HepG2 (cell line): ENCODE results near the gene CLEC16A. TPM values are rescaled to one million over a fixed set of nuclear protein-coding genes. Genes with fewer than 3 reads are reported as not detected.

Experiments used
- GTF2F1 ChIP-seq: fragments of 150-350 bp; IDR thresholded peaks from 2 replicates; pipeline ENCODE4 v1.6.1; 2014; ENCODE audit warnings: low read length
- HOXA5 ChIP-seq: sonication (generic); formaldehyde crosslinking; IDR thresholded peaks from 2 replicates; pipeline ENCODE4 v1.4.0; 2020; ENCODE audit warnings: missing genetic modification reagents
- NFRKB ChIP-seq: fragments of 450-650 bp; IDR thresholded peaks from 2 replicates; pipeline ENCODE4 v1.6.1; 2017
- PAXIP1 ChIP-seq: sonication (generic); formaldehyde crosslinking; conservative IDR thresholded peaks from 2 replicates; pipeline ENCODE4 v1.4.0; 2020; ENCODE audit warnings: mild to moderate bottlenecking, missing genetic modification reagents, moderate library complexity
- POGZ ChIP-seq: sonication (generic); formaldehyde crosslinking; IDR thresholded peaks from 2 replicates; pipeline ENCODE4 v1.4.0; 2020; ENCODE audit warnings: mild to moderate bottlenecking, missing genetic modification reagents
- SP2 ChIP-seq: sonication (generic); formaldehyde crosslinking; IDR thresholded peaks from 2 replicates; pipeline ENCODE4 v1.5.1; 2020; ENCODE audit warnings: mild to moderate bottlenecking, missing genetic modification reagents
- SYNCRIP ChIP-seq: fragments of 200-400 bp; formaldehyde crosslinking; IDR thresholded peaks from 2 replicates; pipeline ENCODE4 v1.6.1; 2018; ENCODE audit warnings: mild to moderate bottlenecking, low read depth, low read length; ENCODE audit not compliant: insufficient read depth
- ZBTB40 ChIP-seq, 2 experiments: fragments of 450-650 bp in 1 of 2; sonication (generic) in 1 of 2; formaldehyde crosslinking in 1 of 2; IDR thresholded peaks; 2 replicates each; pipeline versions ENCODE4 v1.6.1 to v1.8.0; 2016 to 2022; ENCODE audit warnings: antibody characterized with exemption in 1 of 2, mild to moderate bottlenecking in 1 of 2, missing genetic modification reagents in 1 of 2
- ZKSCAN8 ChIP-seq: IDR thresholded peaks from 2 replicates; pipeline ENCODE4 v1.6.1; 2016; ENCODE audit warnings: borderline replicate concordance, missing genetic modification reagents, missing compliant biosample characterization
- ZNF333 ChIP-seq: sonication (generic); formaldehyde crosslinking; IDR thresholded peaks from 2 replicates; pipeline ENCODE4 v1.4.0; 2020; ENCODE audit warnings: mild to moderate bottlenecking, missing genetic modification reagents, borderline replicate concordance
- ZNF33B ChIP-seq: sonication (generic); formaldehyde crosslinking; IDR thresholded peaks from 2 replicates; pipeline ENCODE4 v1.5.1; 2020; ENCODE audit warnings: mild to moderate bottlenecking, missing genetic modification reagents
- ZNF496 ChIP-seq: sonication (generic); formaldehyde crosslinking; IDR thresholded peaks from 2 replicates; pipeline ENCODE4 v1.8.1; 2023; ENCODE audit warnings: mild to moderate bottlenecking, moderate library complexity, missing genetic modification reagents; ENCODE audit not compliant: insufficient replicate concordance
- ZNF503 ChIP-seq: sonication (generic); formaldehyde crosslinking; IDR thresholded peaks from 2 replicates; pipeline ENCODE4 v1.4.0; 2020; ENCODE audit warnings: missing genetic modification reagents
- ZNF674 ChIP-seq: sonication (generic); formaldehyde crosslinking; IDR thresholded peaks from 2 replicates; pipeline ENCODE4 v1.5.0; 2020; ENCODE audit warnings: low read depth, mild to moderate bottlenecking, missing genetic modification reagents
- polyA plus RNA-seq, 8 experiments: library from polyadenylated mRNA; depleted of rRNA in 3 of 8; stranded (reverse) in 7 of 8; unstranded in 1 of 8; fragments of >200 nt; fragmentation: Illumina TruSeq in 4 of 8; extraction: Trizol in 4 of 8; gene quantifications; 2 replicates each; pipeline versions ENCODE4 v1.2.1 to v1.2.3, GENCODE V29; 2011 to 2016; ENCODE audit warnings: low read depth in 4 of 8, missing spikeins in 1 of 8, mixed read lengths in 1 of 8; ENCODE audit not compliant: insufficient read depth in 1 of 8
- total RNA-seq, 5 experiments: library from RNA; depleted of rRNA; stranded (reverse); fragments of >200 nt; fragmentation: Illumina TruSeq; extraction: Trizol; gene quantifications; 2 replicates each; pipeline ENCODE4 v1.2.3, GENCODE V29; 2016; ENCODE audit warnings: low read depth in 1 of 5

CLEC16A gene
- total and polyA plus RNA-seq, 2 of the 13 experiments (the other 11 are each of a cell fraction or from before 2014, with no cell fraction given) = 8.5 to 10.3 TPM

GRCh38 chr16:10944249-10945064 lies at the start of gene CLEC16A (continued):
- TF ChIP-seq PAXIP1 (peak; percentile 72), ZNF674 (CRISPR knock-in tag) (no peak), HOXA5 (peak; percentile 94), POGZ (CRISPR knock-in tag) (peak; percentile 91), ZNF333 (CRISPR knock-in tag) (peak; percentile 83; the same call in 1 of the 2 replicates), ZNF496 (CRISPR knock-in tag) (no peak), NFRKB (no peak), GTF2F1 (no peak), ZNF33B (CRISPR knock-in tag) (peak; percentile 80; the same call in 1 of the 2 replicates), ZKSCAN8 (CRISPR knock-in tag) (peak; percentile 75; the same call in 1 of the 2 replicates), SP2 (peak; percentile 78), ZNF503 (CRISPR knock-in tag) (peak; percentile 83; the same call in 1 of the 2 replicates), ZBTB40 (IDR thresholded peaks at IDR 0.05) (no peak), ZBTB40 (CRISPR knock-in tag; IDR thresholded peaks at IDR 0.05) (peak; percentile 92), SYNCRIP (no peak)
